Transverse colon (tissue), 4 donors: ENCODE measurements around the gene CS.

ENCODE experiments used
- CTCF ChIP-seq, 5 experiments: fragments of 200-600 bp in 3 of 5; fragments of 450-650 bp in 2 of 5; sonication (generic) in 3 of 5; IDR thresholded peaks; 1 replicate in 2 of 5; 2 replicates in 3 of 5; pipeline ENCODE4 v1.5.1; 2016 to 2017; ENCODE audit warnings: antibody characterized with exemption in 5 of 5, inconsistent platforms in 3 of 5, mild to moderate bottlenecking in 2 of 5, moderate library complexity in 1 of 5
- EP300 ChIP-seq: sonication (generic); formaldehyde crosslinking; IDR thresholded peaks from one replicate; pipeline ENCODE4 v1.6.1; 2017; ENCODE audit warnings: antibody characterized with exemption, low read depth
- POLR2A ChIP-seq: fragments of 450-650 bp; IDR thresholded peaks from one replicate; pipeline ENCODE4 v1.6.1; 2016; ENCODE audit warnings: antibody characterized with exemption, mild to moderate bottlenecking, moderate library complexity
- POLR2AphosphoS5 ChIP-seq, 3 donors: sonication (generic); formaldehyde crosslinking; IDR thresholded peaks; one replicate each; pipeline ENCODE4 v1.6.1; 2016; ENCODE audit warnings: antibody characterized with exemption in 3 of 3

DNA sequence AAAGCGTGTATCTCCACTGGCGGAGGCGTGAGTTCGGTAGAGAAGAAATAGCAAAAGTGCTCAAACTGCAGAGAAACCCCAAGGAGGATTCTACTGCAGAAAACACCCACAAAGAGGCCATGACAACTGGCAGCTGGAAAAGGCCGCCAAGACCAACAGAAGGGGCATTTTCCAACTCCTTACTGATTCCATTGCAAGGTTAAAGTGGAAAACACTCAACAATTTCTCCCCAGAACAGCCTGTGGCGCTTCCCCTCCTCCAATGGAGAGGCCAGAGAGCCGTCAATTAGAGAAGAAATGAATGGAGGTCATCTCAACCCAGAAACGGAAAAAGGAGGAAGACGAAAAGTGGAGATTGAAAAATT is 41.3 kb downstream of the CS start:
- no peak for TF ChIP-seq CTCF (IDR thresholded peaks at IDR 0.05)
- no peak for TF ChIP-seq EP300
- TF ChIP-seq POLR2AphosphoS5 (IDR thresholded peaks at IDR 0.05): no peak
- no peak for TF ChIP-seq POLR2A
